Left colon (tissue), 2 donors: ENCODE results near the gene SPINK14. TPM values are rescaled to one million over a fixed set of nuclear protein-coding genes. Genes with fewer than 3 reads are reported as not detected.

ENCODE experiments used
- ATAC-seq: fragments of 200-7000 bp; cut with Tn5 transposase; one replicate; pipeline ENCODE4 v1.9.1; 2020; ENCODE audit warnings: mild to moderate bottlenecking, moderate library complexity
- DNase-seq, 2 donors: peaks; one replicate each; pipeline ENCODE4 v3.0.0-alpha.2; 2020
- intact Hi-C, 2 donors: fragments of 100-400 bp; cut with DNase I in 1 of 2; cut with micrococcal nuclease in 1 of 2; formaldehyde crosslinking; loops; one replicate each; pipeline versions ENCODE4 v1.11.2 to v1.14.0; 2022; cut with DNase I, micrococcal nuclease
- total RNA-seq, 2 donors: library from RNA; stranded (reverse); fragmentation: NEBNext Ultra II Directional; extraction: Animal tissue kit (Norgen Biotek cat#: 25700); gene quantifications; one replicate each; pipeline ENCODE4 v1.2.1, GENCODE V29; 2021
- donor health status: DM: no; HTN: no; CAD: no.
- donor health status: DM: yes; HTN: yes; CAD: no.

Gene SPINK14
- total RNA-seq, 2 donors from 2014 or later: not detected

- no peak for ATAC-seq
- no peak for DNase-seq
- intact Hi-C loops: loop anchor here in 1 of 2 donors (10.0 kb wide), 1 partner anchor 188 kb away; no protein-coding TSS in a partner anchor
Measured at GRCh38 chr5:148186248-148187003, 18.1 kb downstream of the SPINK14 start.

GRCh38 chr5:148191010-148191409 is 22.7 kb downstream of the SPINK14 start:
- DNase-seq (no peak), ATAC-seq (no peak)
- intact Hi-C loops: no loop called here

GRCh38 chr5:148193202-148193601 is 24.9 kb downstream of the SPINK14 start:
- no peak for ATAC-seq
- intact Hi-C loops: no loop called here
- no peak for DNase-seq

GRCh38 chr5:148201151-148201550 is 32.8 kb downstream of the SPINK14 start:
- DNase-seq: no peak
- intact Hi-C loops: no loop called here
- no peak for ATAC-seq

- ATAC-seq: no peak
- intact Hi-C loops: no loop called here
- no peak for DNase-seq
Measured at GRCh38 chr5:148202531-148203203, 34.3 kb downstream of the SPINK14 start, which contains the start of gene SPINK6. TSS of gene SPINK6 (plus strand) at chr5:148203042. CDS start at chr5:148203097, 55 bp downstream.

GRCh38 chr5:148205044-148205806 is 36.9 kb downstream of the SPINK14 start:
- intact Hi-C loops: no loop called here
- ATAC-seq (no peak), DNase-seq (no peak)

GRCh38 chr5:148205865-148206264 is 37.5 kb downstream of the SPINK14 start:
- DNase-seq: no peak
- no peak for ATAC-seq
- intact Hi-C loops: no loop called here

GRCh38 chr5:148206620-148207019 is 38.3 kb downstream of the SPINK14 start:
- intact Hi-C loops: no loop called here
- DNase-seq (no peak), ATAC-seq (no peak)

GRCh38 chr5:148208226-148208625 is 39.9 kb downstream of the SPINK14 start:
- ATAC-seq: no peak
- intact Hi-C loops: no loop called here
- no peak for DNase-seq

- intact Hi-C loops: no loop called here
- peak; percentile 28 for ATAC-seq
- no peak for DNase-seq
Measured at GRCh38 chr5:148209151-148209770, 40.9 kb downstream of the SPINK14 start.

- no peak for ATAC-seq
- intact Hi-C loops: no loop called here
- DNase-seq: no peak
Measured at GRCh38 chr5:148214665-148215185, 46.4 kb downstream of the SPINK14 start.

- DNase-seq: no peak
- ATAC-seq: no peak
- intact Hi-C loops: no loop called here
Measured at GRCh38 chr5:148221508-148221907, 53.2 kb downstream of the SPINK14 start.

GRCh38 chr5:148224117-148224742 is 55.9 kb downstream of the SPINK14 start:
- ATAC-seq (no peak), DNase-seq (no peak)
- intact Hi-C loops: no loop called here

Other genes starting within 250 kb of the SPINK14 start
- 10 to 100 TPM; 12.8 to 32.6 TPM for gene SPINK5, start 104.6 kb upstream of the SPINK14 start, total RNA-seq
- gene SPINK6, start 34.5 kb downstream of the SPINK14 start, total RNA-seq: not detected
- not detected for gene MARCOL, start 70.0 kb downstream of the SPINK14 start, total RNA-seq
- not detected for gene SPINK13, start 100.2 kb downstream of the SPINK14 start, total RNA-seq
- gene SPINK7, start 143.9 kb downstream of the SPINK14 start, total RNA-seq: not detected
- gene SPINK9, start 167.0 kb downstream of the SPINK14 start, total RNA-seq: not detected
- 10 to 100 TPM; 44.0 to 46.8 TPM for gene FBXO38, start 215.4 kb downstream of the SPINK14 start, total RNA-seq